Measurements from ENCODE around the gene CDK17. TPM values are rescaled to one million over a fixed set of nuclear protein-coding genes. Genes with fewer than 3 reads are reported as not detected.

The CDK17 gene
- total and polyA plus RNA-seq, 9 of the 15 experiments (the other 6 are each of a cell fraction or from before 2014, with no cell fraction given) = 4.8 to 39.3 (median 21.6) TPM

DNA sequence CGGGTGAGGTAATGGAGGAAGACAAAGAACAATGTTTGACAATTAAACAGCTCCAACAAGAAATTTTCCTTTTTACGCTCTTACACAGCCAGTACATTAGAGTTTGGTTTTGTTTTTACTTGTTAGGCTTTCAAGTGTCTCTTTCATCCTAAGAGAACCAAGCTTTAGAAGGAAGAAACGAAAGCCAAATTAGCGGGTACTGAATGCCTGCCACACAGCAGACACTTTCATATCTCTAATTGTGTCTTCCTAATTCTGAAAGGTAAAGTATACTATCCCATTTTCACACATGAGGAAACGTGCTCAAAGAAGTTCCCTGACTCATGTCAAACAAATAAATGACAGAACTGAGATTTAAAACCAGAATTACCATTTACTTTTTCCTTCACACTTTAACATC, 65.0 kb downstream of the CDK17 start (continued):
- TF ChIP-seq L3MBTL2 (IDR thresholded peaks at IDR 0.05) (no peak), ELF2 (CRISPR knock-in tag; IDR thresholded peaks at IDR 0.05) (no peak)

DNA sequence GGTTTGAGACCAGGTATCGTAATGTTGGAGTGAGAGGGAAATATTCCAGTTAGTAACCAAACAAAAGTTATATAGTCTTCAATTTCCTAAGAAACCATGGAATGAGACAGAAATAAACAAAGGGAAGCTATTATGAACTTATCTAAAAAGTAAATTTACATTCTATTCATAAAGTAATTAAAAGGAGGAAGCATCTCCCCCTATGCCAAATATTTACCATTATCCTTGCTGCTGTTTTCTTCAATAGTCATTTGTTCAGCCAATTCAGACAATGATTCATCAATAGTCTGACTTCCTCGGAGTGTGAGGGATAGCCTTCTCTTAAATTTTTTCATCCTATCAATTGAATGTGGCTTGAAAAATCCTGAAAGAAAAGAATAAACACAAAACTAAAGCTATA, 65.7 kb downstream of the CDK17 start:
- H3K79me2 ChIP-seq (ENCODE audit: control insufficient read depth, insufficient read depth, low read length) = peaks cover 45% of the 10 kb centered on the region
- CTCF ChIA-PET (ENCODE audit: low intra/inter-chr PET ratio) = no interaction called here
- no TSS peak for BruUV-seq (replicated peaks)
- TF ChIP-seq DIDO1 (tag; IDR thresholded peaks at IDR 0.05; ENCODE audit: low read depth) (no peak), CREM (IDR thresholded peaks at IDR 0.05; ENCODE audit: low read depth) (no peak)
- in situ Hi-C loops (cut with MboI) (no loop called here), intact Hi-C loops (cut with micrococcal nuclease) (no loop called here)
- H2AFZ ChIP-seq (ENCODE audit: low read depth, low read length) = no peak overlapping the region
- no peaks in the 10 kb centered on the region for H3K9me1 ChIP-seq (ENCODE audit: control insufficient read depth, insufficient read depth, low read length)
- no peaks in the 10 kb centered on the region for H3K27me3 ChIP-seq (ENCODE audit: control insufficient read depth in 2 of 2, insufficient read depth in 2 of 2, low read length in 2 of 2)
- H3K9me3 ChIP-seq (replicated peaks; ENCODE audit: control insufficient read depth, insufficient read depth, low read depth, low read length) = peaks cover 3% of the 10 kb centered on the region
- no peak overlapping the region for H3K4me3 ChIP-seq
- ATAC-seq (no peak), FAIRE-seq (no peak), DNase-seq (ENCODE audit: extremely low read depth in 1 of 4, low spot score in 3 of 4) (no peak)
- no peak overlapping the region for H3K4me2 ChIP-seq (ENCODE audit: insufficient read depth, low read length)
- H3K36me3 ChIP-seq (ENCODE audit: control insufficient read depth, insufficient read depth, low read length) = peaks cover 7% of the 10 kb centered on the region; the same call in 2 of the 3 replicates
- POLR2A ChIA-PET = no interaction called here
- no peak overlapping the region for H3K27ac ChIP-seq (ENCODE audit: extremely low read depth, low read depth, low read length)
- no peak overlapping the region for H3K9ac ChIP-seq (ENCODE audit: insufficient read depth in 1 of 2, low read depth in 2 of 2, low read length in 2 of 2)
- WGBS (ENCODE audit: insufficient coverage, low coverage, missing lambda C conversion rate) = 88% methylated on average over 2 of the region's 2 CpGs
- no peaks in the 10 kb centered on the region for H4K20me1 ChIP-seq (replicated peaks; ENCODE audit: control insufficient read depth, insufficient read depth, low read length)
- peaks cover 0 to 10% of the 10 kb centered on the region in 2 experiments; a peak in 2 of 5 replicates for H3K4me1 ChIP-seq (replicated peaks in 1 of 2; ENCODE audit: control insufficient read depth in 2 of 2, insufficient read depth in 2 of 2, low read length in 2 of 2)

DNA sequence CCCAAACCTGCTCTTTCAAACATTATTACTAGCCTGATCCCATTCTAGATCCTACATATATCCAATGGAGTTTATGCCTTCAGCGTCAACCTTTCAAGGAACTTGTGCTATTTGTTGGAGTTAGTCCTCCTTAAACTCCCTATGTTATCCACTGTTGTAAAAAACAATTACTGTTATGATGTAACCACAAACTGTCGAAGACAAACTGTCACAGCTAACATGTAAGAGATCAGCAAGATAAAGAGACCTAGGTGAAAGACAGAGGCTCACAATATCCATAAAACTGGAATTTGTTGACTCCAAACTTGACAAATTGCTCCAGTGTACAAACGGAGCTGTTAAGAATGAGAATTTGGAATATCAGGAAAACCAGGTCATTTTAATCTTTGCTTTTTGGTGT, 70.7 kb downstream of the CDK17 start:
- peaks cover 0 to 17% of the 10 kb centered on the region in 2 experiments; a peak in 3 of 5 replicates for H3K4me1 ChIP-seq (replicated peaks in 1 of 2; ENCODE audit: control insufficient read depth in 2 of 2, insufficient read depth in 2 of 2, low read length in 2 of 2)
- CTCF ChIA-PET (ENCODE audit: low intra/inter-chr PET ratio) = no interaction called here
- TF ChIP-seq, protein P1, sequence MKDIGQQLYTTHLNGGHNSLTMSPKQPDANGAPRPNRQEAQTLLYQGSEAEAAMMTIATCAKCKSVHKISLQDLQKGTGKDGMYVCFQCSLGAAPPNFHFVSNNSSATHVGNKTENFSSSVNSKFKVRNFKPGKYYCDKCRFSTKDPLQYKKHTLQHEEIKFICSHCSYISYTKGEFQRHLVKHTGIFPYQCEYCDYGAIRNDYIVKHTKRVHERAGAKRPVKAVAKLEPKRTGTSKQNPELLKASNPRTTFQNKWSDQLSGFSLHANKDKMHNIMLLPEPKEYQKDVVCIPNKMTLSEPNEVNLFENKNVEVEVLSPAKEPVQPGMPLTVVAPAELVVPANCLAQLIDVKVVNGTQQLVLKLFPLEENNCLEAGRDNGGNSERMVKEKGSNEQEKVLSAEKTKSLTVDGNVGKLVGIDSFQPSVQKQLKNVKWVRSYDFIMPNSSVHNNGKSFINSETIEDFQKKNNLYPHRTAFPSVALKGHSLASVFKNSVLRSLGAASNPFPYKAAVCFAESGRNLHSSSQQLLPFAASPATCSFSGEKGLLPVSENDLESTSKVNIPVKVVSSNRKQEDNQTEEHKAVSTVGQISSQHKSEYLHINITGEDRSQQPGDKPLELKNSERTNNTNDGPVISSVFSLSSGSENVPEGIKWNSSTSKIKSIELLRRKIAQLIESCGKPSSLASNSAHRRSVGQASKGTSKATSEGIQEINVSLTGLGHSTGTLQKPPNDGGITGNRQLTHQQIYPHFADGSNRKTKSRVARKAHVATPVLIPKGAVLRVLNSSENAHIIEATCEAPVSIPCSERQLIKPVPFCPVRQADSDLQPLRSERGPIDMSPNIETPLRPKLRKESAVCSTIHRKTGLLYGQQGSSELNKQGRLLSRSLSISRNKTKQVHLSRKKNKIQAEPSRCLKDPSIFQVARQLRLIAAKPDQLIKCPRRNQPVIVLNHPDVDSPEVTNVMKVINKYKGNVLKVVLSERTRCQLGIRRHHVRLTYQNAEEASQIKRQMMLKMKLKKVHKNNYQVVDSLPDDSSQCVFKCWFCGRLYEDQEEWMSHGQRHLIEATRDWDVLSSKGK (CRISPR knock-in tag; IDR thresholded peaks at IDR 0.05) = no peak
- TF ChIP-seq, protein P2, sequence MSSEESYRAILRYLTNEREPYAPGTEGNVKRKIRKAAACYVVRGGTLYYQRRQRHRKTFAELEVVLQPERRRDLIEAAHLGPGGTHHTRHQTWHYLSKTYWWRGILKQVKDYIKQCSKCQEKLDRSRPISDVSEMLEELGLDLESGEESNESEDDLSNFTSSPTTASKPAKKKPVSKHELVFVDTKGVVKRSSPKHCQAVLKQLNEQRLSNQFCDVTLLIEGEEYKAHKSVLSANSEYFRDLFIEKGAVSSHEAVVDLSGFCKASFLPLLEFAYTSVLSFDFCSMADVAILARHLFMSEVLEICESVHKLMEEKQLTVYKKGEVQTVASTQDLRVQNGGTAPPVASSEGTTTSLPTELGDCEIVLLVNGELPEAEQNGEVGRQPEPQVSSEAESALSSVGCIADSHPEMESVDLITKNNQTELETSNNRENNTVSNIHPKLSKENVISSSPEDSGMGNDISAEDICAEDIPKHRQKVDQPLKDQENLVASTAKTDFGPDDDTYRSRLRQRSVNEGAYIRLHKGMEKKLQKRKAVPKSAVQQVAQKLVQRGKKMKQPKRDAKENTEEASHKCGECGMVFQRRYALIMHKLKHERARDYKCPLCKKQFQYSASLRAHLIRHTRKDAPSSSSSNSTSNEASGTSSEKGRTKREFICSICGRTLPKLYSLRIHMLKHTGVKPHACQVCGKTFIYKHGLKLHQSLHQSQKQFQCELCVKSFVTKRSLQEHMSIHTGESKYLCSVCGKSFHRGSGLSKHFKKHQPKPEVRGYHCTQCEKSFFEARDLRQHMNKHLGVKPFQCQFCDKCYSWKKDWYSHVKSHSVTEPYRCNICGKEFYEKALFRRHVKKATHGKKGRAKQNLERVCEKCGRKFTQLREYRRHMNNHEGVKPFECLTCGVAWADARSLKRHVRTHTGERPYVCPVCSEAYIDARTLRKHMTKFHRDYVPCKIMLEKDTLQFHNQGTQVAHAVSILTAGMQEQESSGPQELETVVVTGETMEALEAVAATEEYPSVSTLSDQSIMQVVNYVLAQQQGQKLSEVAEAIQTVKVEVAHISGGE (CRISPR knock-in tag; IDR thresholded peaks at IDR 0.05) = no peak
- TF ChIP-seq BRF1 (IDR thresholded peaks at IDR 0.05; ENCODE audit: borderline replicate concordance, extremely low read depth, insufficient read length) = no peak

More for the DNA sequence above, 70.7 kb downstream of the CDK17 start:
- Histone ChIP-seq H3K27ac (ENCODE audit: extremely low read depth, low read depth, low read length) (peak overlapping the region; percentile 66; the same call in 2 of the 3 replicates), H3K9ac (ENCODE audit: insufficient read depth in 1 of 2, low read depth in 2 of 2, low read length in 2 of 2) (peak overlapping the region in 1 of 2 experiments; percentile 28; a peak in 1 of 4 replicates), H3K27me3 (ENCODE audit: control insufficient read depth in 2 of 2, insufficient read depth in 2 of 2, low read length in 2 of 2) (no peaks in the 10 kb centered on the region), H3K4me2 (ENCODE audit: insufficient read depth, low read length) (peak overlapping the region; percentile 39; the same call in 1 of the 2 replicates), H3K79me2 (ENCODE audit: control insufficient read depth, insufficient read depth, low read length) (peaks cover 22% of the 10 kb centered on the region), H2AFZ (ENCODE audit: low read depth, low read length) (no peak overlapping the region), H3K9me1 (ENCODE audit: control insufficient read depth, insufficient read depth, low read length) (no peaks in the 10 kb centered on the region), H3K36me3 (ENCODE audit: control insufficient read depth, insufficient read depth, low read length) (peaks cover 16% of the 10 kb centered on the region; the same call in 1 of the 3 replicates), H4K20me1 (replicated peaks; ENCODE audit: control insufficient read depth, insufficient read depth, low read length) (no peaks in the 10 kb centered on the region), H3K9me3 (replicated peaks; ENCODE audit: control insufficient read depth, insufficient read depth, low read depth, low read length) (no peaks in the 10 kb centered on the region), H3K4me3 (no peak overlapping the region)
- 8% methylated on average over 3 of the region's 3 CpGs for WGBS (ENCODE audit: insufficient coverage, low coverage, missing lambda C conversion rate)
- peak in 2 of 4 experiments; percentile 11 to 16 for DNase-seq (ENCODE audit: extremely low read depth in 1 of 4, low spot score in 3 of 4)
- in situ Hi-C loops (cut with MboI) (no loop called here), intact Hi-C loops (cut with micrococcal nuclease) (no loop called here)
- no TSS peak for BruUV-seq (replicated peaks)
- POLR2A ChIA-PET = no interaction called here
- FAIRE-seq = peak; percentile 75
- ATAC-seq = peak; percentile 82

Measured in K562 (cell line).